Urothelium cell line (cell line): Measurements from ENCODE around the gene BTBD7.
"Not testable (repeated sequence)": the region's sequence is repeated elsewhere in the genome, so short reads cannot be mapped to it uniquely, and the experiment has no call there.

Source experiments
- DNase-seq: peaks from one replicate; pipeline ENCODE4 v3.0.0; 2011; ENCODE audit warnings: low spot score, mixed read lengths
- FAIRE-seq: peaks from 2 replicates; lab custom pipeline; 2011; peaks lifted over from hg19 to GRCh38; lab: Jason Lieb, UNC

The BTBD7 gene

GRCh38 chr14:93249128-93249831 is 83.6 kb downstream of the BTBD7 start:
- FAIRE-seq (no peak), DNase-seq (no peak)

DNA sequence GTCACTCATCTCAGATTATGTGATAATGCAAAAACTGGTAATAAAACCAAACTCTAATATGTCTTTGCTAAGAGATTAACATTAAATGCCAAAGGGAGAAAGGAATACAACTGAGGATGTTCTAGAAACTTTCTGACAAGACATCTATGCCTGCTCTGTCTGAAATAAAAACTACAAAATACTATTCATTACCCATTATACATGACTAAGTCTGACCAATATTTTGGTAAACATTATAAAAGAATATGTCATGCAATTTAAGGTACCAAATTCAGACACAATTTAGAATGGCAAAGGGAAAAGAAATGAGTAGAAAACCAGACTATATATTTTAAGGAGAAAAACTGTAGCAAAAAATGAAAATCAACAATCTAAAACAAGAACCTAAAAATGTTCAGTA is 86.3 kb downstream of the BTBD7 start:
- FAIRE-seq: no peak
- no peak for DNase-seq

DNA sequence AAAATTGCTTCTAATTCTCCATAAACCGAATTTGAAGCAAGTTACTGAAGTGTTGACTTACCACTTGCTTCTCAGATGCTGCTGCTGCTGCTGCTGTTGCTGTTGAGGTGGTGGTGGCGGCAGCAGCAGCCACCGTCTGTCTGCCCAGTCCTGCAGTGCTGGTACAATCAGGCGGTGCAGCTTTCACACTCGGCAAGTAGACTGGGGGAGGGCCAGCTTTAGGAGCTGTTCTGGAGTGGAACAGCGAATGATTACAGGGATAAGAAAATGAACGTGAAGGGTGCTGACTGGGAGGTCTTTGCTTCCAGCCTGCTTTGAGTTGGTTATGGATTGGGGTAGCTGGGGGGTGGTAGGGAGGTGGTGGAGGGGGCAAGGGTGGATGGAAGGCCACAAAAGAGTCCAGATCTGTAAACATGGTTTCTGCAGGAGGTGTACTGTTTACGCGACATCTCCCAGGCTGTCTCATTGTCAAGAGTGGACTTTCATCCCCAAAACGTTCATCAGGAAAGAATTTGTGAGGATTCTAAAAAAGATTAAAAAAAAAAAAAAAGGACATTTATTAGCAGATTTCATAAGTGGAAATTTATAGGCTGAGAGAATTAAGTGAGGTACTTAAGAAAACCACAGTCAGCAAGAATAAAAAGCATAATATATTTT is 86.9 kb downstream of the BTBD7 start:
- FAIRE-seq (no peak), DNase-seq (no peak)

DNA sequence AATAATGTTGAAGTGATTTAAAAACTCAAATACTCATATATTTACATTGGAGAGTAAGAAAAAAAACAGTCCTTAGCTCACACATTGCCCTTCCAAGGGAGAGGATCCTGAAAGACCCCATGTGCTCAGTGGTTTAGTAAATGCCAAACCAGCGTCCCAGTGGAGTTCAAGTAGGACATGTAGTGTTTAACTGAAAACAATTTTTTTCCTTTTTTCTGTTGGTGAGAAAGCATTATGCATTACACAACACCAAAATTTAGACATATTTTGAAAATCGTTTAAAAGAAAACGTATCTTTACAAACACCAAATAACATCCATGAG is 92.2 kb downstream of the BTBD7 start:
- no peak for FAIRE-seq

DNA sequence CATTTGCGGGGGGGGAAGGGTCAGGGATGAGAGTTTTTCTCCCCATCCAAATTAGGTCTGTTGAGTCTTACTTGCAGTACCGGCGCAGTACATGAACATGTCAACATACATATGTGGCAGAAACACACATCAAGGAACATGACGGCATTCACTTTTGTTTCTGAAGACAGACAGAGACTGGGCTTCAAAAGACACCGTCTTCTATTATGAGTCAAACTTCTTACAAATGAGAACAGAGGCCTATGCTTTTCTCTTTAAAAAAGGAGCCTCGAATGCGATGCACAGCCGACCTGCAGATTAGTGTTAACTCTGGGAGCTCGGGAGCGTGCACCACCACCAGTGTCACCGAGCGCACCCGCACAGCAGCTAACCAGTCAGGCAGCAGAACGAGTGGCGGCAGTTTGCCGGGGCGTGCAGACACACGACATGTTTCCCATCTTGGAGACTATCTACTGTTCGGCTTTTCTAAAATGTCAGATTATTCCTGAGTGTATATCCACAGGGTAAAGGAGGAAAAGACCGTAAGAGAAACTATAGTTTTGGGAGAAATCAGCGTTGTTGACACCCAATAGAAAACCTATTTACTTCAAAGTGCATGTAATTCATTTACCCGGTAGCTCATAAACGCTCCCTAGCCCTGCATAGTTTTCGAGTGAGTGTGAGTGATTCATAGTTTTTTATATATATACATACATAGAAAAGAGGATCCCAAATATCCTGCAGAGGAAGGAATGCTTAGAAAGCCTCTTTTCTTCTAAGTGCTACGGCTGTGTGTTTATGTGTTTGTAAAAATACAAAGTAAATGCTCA is 92.8 kb downstream of the BTBD7 start:
- FAIRE-seq: no peak
- DNase-seq: peak; percentile 32

More for the DNA sequence above, 92.2 kb downstream of the BTBD7 start:
- DNase-seq: no peak

DNA sequence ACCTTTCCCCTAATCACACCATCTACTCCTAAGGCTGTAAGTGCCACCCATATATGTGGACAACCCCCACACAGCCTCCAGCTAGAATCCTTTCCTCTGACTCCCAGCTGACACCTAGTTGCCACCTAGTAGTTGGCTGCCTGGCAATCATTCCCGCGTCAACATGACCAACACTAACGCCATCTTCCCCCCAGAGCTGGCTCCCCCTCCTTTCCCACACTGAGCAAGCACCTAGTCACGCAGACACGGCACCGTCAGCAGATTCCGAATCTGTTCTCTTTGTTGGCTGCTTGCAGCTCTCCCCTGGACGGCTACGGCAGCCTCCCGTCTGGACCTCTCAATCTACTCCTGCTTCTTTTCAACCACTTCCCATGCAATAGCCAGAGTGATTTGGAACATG is 98.0 kb downstream of the BTBD7 start:
- DNase-seq: peak; percentile 44
- FAIRE-seq: no peak

DNA sequence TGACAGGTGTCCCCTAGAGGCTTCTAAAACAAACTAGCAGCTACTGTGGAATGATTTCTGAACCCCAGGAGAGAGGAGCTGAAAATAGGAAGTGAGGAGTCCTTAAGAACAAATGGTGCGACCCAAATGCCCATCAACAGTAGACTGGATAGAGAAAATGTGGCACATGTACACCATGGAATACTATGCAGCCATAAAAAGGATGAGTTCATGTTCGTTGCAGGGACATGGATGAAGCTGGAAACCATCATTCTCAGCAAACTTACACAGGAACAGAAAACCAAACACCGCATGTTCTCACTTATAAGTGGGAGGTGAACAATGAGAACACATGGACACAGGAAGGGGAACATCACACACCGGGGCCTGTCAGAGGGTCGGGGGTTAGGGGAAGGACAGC is 99.8 kb downstream of the BTBD7 start:
- FAIRE-seq: not testable (repeated sequence)

DNA sequence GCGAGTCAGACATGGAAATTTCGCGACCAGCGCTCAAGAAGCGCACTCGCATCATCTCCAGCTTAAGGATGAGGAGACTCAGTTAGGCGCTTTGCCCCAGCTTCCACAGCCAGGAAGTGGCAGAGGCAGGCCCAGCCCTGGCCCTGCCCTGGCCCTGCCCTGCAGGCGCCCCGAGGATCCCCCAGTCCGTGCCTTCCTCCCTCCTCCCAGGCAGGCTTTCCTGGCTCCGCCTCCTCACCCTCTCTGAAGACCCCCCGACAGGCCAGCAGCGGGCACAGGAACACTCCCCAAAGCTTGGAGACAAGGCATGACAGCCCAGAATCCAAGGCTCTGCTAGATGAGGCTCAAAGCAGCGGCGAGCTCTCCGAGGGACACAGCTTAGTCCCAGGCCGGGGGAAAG is 100.7 kb downstream of the BTBD7 start:
- FAIRE-seq (no peak), DNase-seq (no peak)

More for the DNA sequence above, 99.8 kb downstream of the BTBD7 start:
- not testable (repeated sequence) for DNase-seq

GRCh38 chr14:93231129-93231979 is 101.5 kb downstream of the BTBD7 start:
- DNase-seq (no peak), FAIRE-seq (no peak)

DNA sequence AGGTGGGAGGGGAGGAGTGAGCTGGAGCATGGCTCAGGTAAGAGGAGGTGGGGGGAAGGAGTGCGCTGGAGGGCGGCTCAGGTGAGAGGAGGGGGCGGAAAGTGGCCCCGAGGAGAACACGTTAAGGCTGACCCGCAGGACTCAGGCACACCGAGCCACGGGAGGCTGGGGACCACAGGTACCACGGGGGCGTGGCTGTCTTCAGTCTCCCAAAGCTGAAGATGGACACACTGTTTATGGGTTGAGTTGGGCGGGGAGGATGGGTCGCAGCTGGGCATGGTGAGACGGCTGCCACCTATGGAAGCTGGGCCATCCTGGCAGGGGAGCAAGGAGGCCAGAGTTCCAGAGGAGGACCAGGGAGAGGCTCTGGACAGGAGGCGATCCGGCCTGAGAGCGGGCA is 102.3 kb downstream of the BTBD7 start:
- DNase-seq (no peak), FAIRE-seq (no peak)

DNA sequence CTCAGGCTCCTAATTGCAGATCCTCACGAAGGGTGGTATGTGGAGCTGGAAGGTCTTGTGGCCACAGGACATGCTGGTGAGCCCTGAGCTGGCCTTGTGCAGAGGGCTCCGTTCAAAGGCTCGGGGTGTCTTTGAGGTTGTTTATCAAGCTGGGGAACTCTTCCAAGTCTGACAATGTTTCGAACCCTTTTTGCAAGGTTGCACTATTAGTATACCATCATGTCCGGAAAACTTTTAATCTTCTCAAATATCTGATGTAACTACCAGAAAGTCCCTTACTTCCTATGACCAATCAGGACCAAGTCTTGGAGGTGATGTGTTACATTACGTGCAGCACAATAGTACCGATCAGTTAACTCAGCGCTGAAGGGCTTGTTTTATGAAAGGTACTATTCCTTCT is 104.3 kb downstream of the BTBD7 start:
- DNase-seq (no peak), FAIRE-seq (no peak)

DNA sequence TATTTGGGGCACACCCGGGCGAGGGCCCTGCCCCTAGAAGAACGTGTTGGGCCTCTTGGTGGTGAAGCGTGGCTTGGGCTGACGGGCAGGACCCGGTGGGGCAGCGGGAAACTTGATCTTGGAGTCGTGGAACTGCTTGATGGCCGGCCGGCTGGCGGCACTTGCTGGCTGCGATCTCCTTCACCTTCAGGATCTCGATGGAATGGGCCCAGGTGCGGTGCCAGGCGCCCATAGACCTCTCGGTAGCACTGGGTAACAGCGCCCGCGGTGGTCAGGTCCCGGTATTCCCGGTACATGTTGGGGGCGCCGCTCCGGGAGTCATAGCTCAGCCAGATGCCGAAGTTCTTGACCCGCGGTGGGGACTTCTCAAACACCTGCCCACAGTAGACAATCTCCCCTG is 109.3 kb downstream of the BTBD7 start:
- FAIRE-seq (no peak), DNase-seq (no peak)

- FAIRE-seq (no peak), DNase-seq (no peak)
Measured at GRCh38 chr14:93220509-93220908, 112.3 kb downstream of the BTBD7 start.

GRCh38 chr14:93219103-93219726 is 113.6 kb downstream of the BTBD7 start:
- DNase-seq: no peak
- no peak for FAIRE-seq

DNA sequence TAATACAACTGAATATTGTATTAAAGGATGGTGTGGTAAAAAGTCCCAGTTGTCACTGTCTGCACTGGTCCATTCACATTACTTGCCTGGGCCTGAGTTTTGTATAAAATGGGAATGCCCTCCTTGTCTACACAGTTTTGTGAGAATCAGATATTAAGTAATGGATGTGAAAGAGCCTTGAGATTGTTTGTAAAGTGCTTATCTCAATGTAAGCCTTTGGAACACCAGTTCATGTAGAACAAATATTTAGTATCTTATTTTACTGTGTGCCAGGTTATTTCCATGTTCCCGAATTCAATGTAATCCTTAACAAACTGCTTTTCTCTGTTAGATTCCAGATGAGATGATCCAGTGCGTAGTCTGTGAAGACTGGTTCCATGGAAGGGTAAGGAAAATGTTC is 118.2 kb downstream of the BTBD7 start:
- DNase-seq (no peak), FAIRE-seq (no peak)

DNA sequence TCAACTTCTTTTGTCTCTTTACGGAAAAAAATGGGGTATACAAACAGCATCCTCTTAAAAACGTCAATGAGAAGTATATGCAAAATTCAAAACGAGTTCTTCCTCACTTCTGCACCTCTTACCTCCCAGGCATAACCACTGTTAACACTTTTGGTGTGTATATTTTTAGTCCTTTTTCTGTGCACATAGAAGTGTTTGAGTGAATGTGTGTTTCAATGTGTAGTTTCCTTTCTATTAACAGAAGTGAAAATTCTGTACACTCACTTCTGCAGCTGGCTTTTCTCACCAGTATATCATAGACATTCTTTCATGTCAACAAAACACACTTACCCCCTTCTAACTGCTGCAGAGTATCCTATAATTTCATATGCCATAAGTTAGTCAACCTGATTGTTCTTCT is 120.4 kb downstream of the BTBD7 start:
- no peak for DNase-seq
- no peak for FAIRE-seq

GRCh38 chr14:93207468-93208308 is 125.1 kb downstream of the BTBD7 start:
- no peak for FAIRE-seq
- DNase-seq: peak; percentile 36

- no peak for FAIRE-seq
- peak; percentile 91 for DNase-seq
Measured at GRCh38 chr14:93206793-93207467, 125.9 kb downstream of the BTBD7 start, which contains the start of the genes GON7 and UBR7. Gene GON7, minus strand, starts transcription at chr14:93207065. Its CDS starts 28 bp downstream, at chr14:93207037. Gene UBR7, plus strand, starts transcription at chr14:93207256. Its CDS starts 36 bp downstream, at chr14:93207292.

- FAIRE-seq (no peak), DNase-seq (no peak)
Measured at GRCh38 chr14:93201155-93201704, 131.6 kb downstream of the BTBD7 start.
